ENCODE measurements around the gene FSTL4. TPM values are rescaled to one million over a fixed set of nuclear protein-coding genes. Genes with fewer than 3 reads are reported as not detected.

The FSTL4 gene
- total RNA-seq, 2 donors from 2014 or later, result 4.4 to 5.5 TPM

DNA sequence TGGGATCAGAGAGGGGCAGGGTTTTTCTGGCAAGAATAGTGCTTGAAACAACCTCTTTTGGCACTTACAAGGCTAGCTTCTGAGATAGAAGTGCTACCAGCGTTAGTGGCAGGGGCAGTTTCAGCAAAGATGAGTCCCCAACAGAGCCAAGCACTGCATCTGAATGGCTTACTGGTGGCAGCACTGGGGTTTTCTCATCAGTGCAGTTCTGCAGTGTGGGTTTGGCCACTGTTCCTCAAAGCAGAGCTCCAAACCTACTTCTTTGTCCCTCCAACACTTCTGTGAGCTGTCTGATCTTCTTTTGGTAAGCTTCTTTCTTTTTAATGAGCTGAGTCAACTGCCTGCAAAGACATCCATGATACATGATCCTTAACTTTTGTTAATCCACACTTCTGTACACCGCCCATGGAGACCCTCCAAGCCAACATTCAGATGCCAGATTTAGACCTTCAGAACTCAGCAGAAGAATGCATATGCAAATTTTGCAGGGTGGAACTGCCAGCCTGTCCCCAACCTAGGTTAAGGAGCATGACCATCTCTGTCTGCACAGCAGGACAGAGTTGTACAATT is 29.9 kb upstream of the FSTL4 start:
- Mint-ChIP-seq H3K36me3 (ENCODE audit: low read depth) (no peaks in the 10 kb centered on the region), H3K27me3 (ENCODE audit: insufficient read depth) (peaks cover 8% of the 10 kb centered on the region)

DNA sequence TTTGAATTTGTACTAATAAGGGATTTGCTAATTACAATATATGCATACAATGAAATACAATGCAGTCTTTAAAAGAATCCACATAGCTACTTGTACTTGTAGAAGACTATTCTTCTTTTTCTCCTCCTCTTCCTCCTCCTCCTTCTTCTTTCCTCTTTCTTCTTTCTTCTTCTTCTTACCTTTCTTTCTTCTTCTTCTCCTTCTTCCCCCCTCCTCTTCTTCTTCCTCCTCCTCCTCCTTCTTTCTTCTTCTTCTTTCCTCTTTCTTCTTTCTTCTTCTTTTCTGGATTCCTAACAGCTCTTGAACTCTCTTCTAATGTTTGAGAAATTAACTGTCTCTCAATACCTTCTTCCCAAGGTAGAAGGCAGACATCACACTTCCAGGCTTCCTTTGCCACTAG is 29.3 kb upstream of the FSTL4 start:
- no peak overlapping the region for H3K27ac ChIP-seq (ENCODE audit: low read depth, low read length)

More for the DNA sequence above, 29.9 kb upstream of the FSTL4 start:
- no peaks in the 10 kb centered on the region for H3K36me3 ChIP-seq (ENCODE audit: control insufficient read depth, insufficient read depth, low read length)
- Mint-ChIP-seq H3K27ac (no peak overlapping the region), H3K4me1 (no peaks in the 10 kb centered on the region), H3K4me3 (no peak overlapping the region), H3K9me3 (no peaks in the 10 kb centered on the region)
- no peak overlapping the region for H3K4me3 ChIP-seq (ENCODE audit: low read length)
- TF ChIP-seq, protein P1, sequence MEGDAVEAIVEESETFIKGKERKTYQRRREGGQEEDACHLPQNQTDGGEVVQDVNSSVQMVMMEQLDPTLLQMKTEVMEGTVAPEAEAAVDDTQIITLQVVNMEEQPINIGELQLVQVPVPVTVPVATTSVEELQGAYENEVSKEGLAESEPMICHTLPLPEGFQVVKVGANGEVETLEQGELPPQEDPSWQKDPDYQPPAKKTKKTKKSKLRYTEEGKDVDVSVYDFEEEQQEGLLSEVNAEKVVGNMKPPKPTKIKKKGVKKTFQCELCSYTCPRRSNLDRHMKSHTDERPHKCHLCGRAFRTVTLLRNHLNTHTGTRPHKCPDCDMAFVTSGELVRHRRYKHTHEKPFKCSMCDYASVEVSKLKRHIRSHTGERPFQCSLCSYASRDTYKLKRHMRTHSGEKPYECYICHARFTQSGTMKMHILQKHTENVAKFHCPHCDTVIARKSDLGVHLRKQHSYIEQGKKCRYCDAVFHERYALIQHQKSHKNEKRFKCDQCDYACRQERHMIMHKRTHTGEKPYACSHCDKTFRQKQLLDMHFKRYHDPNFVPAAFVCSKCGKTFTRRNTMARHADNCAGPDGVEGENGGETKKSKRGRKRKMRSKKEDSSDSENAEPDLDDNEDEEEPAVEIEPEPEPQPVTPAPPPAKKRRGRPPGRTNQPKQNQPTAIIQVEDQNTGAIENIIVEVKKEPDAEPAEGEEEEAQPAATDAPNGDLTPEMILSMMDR (conservative IDR thresholded peaks at IDR 0.05), result no peak
- peaks cover 10% of the 10 kb centered on the region for H3K27me3 ChIP-seq (ENCODE audit: control insufficient read depth, insufficient read depth, low read length, poor library complexity, severe bottlenecking)
- WGBS, 2 experiments (ENCODE audit: insufficient coverage in 1 of 2, insufficient read length in 1 of 2), result 87% methylated on average over 2 of the region's 2 CpGs
- no peak overlapping the region for H3K9ac ChIP-seq (ENCODE audit: extremely low read depth, low read length, poor library complexity, severe bottlenecking)
- H3K27ac ChIP-seq (ENCODE audit: low read depth, low read length), result no peak overlapping the region
- H3K4me1 ChIP-seq (ENCODE audit: control insufficient read depth, insufficient read depth, low read length), result no peaks in the 10 kb centered on the region
- no peaks in the 10 kb centered on the region for H3K9me3 ChIP-seq (ENCODE audit: control insufficient read depth, low read length)
- DNase-seq, result no peak

DNA sequence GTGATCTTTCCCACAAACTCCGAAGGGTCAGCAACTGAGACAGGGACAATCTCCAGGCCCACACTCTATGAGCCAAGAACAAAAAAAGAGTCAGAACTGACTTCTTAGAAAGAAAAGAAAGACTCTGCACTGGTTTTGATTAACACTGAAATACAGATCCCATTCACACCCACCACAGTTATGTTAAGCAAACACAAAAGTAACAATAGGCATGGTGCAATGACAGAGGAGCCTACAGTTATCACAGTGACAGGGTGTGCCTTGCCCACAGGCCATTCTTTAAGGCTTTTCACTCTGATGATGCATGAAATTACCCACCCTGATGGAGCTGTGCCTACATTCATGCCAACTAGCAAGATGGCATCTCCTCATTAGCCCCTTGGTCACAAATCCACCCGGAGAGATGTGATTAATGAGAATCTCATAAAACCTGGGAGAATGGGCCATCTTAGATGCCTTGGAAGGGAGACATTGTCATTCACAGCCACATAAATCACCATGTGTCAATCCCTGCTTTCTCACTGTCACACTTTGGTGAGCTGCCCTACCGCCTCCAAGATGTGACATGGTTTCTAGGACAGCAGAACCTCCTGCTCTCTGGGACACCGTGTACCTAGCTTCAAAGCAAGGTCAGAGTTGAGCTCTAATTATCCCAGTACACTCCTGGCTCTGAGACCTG is 27.6 kb upstream of the FSTL4 start:
- Histone ChIP-seq H3K27me3 (ENCODE audit: control insufficient read depth, insufficient read depth, low read length, poor library complexity, severe bottlenecking) (no peaks in the 10 kb centered on the region), H3K27ac (ENCODE audit: low read depth, low read length) (no peak overlapping the region), H3K4me3 (ENCODE audit: low read length) (no peak overlapping the region), H3K9me3 (ENCODE audit: control insufficient read depth, low read length) (no peaks in the 10 kb centered on the region), H3K4me1 (ENCODE audit: control insufficient read depth, insufficient read depth, low read length) (no peaks in the 10 kb centered on the region), H3K9ac (ENCODE audit: extremely low read depth, low read length, poor library complexity, severe bottlenecking) (no peak overlapping the region), H3K36me3 (ENCODE audit: control insufficient read depth, insufficient read depth, low read length) (no peaks in the 10 kb centered on the region)
- Mint-ChIP-seq H3K4me1 (no peaks in the 10 kb centered on the region), H3K27ac (no peak overlapping the region), H3K36me3 (ENCODE audit: low read depth) (no peaks in the 10 kb centered on the region), H3K27me3 (ENCODE audit: insufficient read depth) (peaks cover 1% of the 10 kb centered on the region), H3K9me3 (no peaks in the 10 kb centered on the region), H3K4me3 (no peak overlapping the region)
- 67 to 83% methylated on average over 1 to 4 of the region's 4 CpGs for WGBS, 2 experiments (ENCODE audit: insufficient coverage in 1 of 2, insufficient read length in 1 of 2)
- no peak for DNase-seq
- TF ChIP-seq, protein P1 (conservative IDR thresholded peaks at IDR 0.05), result no peak

More for the DNA sequence above, 29.3 kb upstream of the FSTL4 start:
- Mint-ChIP-seq H3K9me3 (no peaks in the 10 kb centered on the region), H3K36me3 (ENCODE audit: low read depth) (no peaks in the 10 kb centered on the region), H3K4me3 (no peak overlapping the region), H3K4me1 (no peaks in the 10 kb centered on the region), H3K27me3 (ENCODE audit: insufficient read depth) (peaks cover 8% of the 10 kb centered on the region), H3K27ac (no peak overlapping the region)
- Histone ChIP-seq H3K27me3 (ENCODE audit: control insufficient read depth, insufficient read depth, low read length, poor library complexity, severe bottlenecking) (peaks cover 8% of the 10 kb centered on the region), H3K4me1 (ENCODE audit: control insufficient read depth, insufficient read depth, low read length) (no peaks in the 10 kb centered on the region), H3K4me3 (ENCODE audit: low read length) (no peak overlapping the region), H3K9me3 (ENCODE audit: control insufficient read depth, low read length) (no peaks in the 10 kb centered on the region), H3K36me3 (ENCODE audit: control insufficient read depth, insufficient read depth, low read length) (no peaks in the 10 kb centered on the region), H3K9ac (ENCODE audit: extremely low read depth, low read length, poor library complexity, severe bottlenecking) (no peak overlapping the region)
- DNase-seq, result no peak
- TF ChIP-seq, protein P1 (conservative IDR thresholded peaks at IDR 0.05), result no peak
